HEK293T (cell line): ENCODE results near the gene STK36.

Source experiments
- ARNT ChIP-seq: fragments of 450-650 bp; IDR thresholded peaks from 2 replicates; pipeline ENCODE4 v1.6.1; 2017; ENCODE audit warnings: mild to moderate bottlenecking
- L3MBTL2 ChIP-seq: fragments of 450-650 bp; conservative IDR thresholded peaks from 2 replicates; pipeline ENCODE4 v1.6.1; 2016; ENCODE audit warnings: mild to moderate bottlenecking

DNA sequence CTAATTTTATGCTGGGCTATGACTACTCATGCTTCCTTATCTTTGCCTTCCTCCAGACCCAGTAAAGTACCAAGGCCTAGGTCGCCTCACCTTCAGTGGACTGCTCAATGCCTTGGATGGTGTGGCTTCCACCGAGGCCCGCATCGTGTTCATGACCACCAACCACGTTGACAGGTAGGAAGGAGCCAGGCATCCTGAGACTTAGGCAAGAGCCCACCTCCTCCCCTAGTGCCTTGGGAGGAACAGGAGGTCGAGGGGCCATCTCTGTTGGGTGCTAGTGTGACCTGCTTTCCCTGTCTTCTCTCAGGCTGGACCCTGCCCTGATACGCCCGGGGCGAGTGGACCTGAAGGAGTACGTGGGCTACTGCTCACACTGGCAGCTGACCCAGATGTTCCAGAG lies 9.1 kb upstream of the STK36 start:
- TF ChIP-seq ARNT (no peak), L3MBTL2 (no peak)
